HG02943 (cell line): ENCODE data around the gene ATPAF1.

Experiments
- ATAC-seq: cut with Tn5 transposase; IDR thresholded peaks from one replicate; pipeline ENCODE4 v1.9.1; 2021; ENCODE audit warnings: mild to moderate bottlenecking, low read depth, moderate library complexity; ENCODE audit not compliant: unreplicated experiment

ATPAF1 gene

DNA sequence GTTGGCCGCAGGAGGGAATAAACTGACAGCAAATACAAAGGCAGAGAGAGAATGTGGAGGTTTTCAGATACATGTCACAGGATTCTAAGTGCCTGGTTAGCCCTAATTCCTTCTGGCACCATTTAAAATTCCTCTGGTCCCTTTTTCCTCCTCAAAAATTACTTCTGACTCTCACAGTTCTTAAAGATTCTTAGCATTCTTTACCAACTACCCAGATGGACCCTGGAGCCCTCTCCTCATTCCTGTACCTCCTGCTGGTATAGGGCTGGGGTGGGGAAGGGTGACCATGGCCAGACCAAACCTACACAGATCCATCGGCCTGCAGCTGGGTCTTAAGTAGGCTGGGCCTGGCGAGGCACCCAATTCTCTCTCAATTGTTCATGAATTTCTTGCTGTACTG, 71.3 kb downstream of the ATPAF1 start:
- ATAC-seq = no peak

DNA sequence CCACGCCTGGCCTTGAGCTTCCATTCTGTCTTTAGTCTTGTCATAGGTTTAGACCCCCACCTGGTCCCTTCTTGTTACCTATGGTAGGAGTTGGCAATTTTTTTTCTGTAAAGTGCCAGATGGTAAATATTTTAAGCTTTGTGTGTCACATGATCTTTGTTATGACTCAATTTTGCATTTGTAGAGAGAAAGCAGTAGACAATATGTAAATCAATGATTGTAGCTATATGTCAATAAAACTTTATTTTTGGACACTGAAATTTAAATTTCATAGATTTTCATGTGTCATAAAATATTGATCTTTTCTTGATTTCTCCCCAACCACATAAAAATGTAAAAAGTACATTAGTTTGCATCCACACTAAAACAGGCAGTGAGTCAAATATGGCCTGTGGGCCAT, 72.1 kb downstream of the ATPAF1 start:
- ATAC-seq = no peak

DNA sequence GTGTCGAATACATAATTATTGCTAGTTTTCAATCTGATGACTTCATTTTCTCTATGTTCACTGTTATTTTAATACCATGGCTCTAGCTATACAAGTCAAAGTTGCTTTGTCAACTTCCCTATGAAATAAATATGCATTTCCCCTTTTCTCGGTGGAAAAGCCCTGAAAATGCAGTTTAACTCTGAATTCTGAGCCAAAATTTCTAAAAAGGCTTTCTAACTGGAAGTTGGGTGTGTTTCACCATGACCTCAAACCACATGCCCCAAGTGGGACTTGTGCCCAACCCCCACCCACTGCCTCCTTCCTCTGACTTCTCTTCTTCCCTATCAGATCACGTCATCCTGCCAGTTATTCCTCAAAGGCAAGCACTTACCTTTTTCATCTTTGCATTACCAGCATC, 73.0 kb downstream of the ATPAF1 start:
- no peak for ATAC-seq

DNA sequence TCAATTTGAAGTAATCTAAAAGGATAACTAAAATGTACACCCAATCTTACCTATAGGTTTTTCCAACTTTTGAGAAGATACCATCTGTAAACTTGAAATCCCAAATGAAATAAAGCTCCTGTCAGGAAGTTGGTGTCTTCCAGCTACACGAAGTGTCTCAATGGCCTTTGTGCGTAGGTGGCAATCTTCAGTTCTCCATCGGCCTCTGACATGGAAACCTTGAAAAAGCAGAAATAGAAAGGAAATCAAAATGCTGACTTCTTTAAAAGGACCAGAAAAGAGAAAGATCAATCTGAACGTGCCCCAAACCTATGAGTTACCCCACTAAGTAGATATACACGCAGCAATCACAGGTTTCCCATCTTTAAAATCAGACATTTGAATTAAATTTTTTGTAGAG, 74.1 kb downstream of the ATPAF1 start:
- no peak for ATAC-seq

DNA sequence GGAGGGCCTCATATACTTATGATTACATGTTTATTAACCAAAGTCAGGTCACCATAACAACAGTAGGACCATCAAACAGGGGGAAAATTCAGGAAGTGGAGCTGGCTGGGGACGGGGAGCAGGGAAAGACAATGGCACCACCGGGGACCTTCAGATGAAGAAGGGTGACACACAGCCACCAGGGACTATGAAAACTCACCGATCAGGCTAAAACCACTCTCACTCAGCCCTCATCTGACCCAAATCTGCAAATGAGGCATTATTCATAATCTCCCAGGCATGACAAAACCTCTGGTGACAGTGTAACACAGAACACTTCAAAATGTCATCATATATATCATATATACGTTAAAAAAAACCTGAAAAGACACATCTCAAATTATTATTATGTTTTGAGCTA, 75.3 kb downstream of the ATPAF1 start:
- ATAC-seq = no peak

DNA sequence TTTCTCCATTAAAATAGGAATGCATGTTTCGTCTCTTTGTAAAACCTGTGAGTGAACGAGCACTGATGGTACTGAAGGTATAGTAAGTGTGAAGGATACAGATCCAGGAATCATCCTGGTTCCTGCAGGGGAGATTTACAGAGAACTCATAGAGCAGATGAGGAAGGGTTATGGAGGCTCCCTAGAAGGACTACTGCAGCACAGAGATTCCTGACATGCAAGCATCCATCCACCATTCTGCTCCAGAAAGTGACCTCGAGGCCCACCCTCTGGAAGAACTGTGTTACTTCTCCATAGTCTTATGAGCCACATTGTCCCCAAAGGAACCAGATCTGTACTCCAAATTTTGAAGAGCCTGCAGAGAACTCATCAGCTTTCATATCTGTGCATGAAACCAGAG, 78.6 kb downstream of the ATPAF1 start:
- no peak for ATAC-seq

DNA sequence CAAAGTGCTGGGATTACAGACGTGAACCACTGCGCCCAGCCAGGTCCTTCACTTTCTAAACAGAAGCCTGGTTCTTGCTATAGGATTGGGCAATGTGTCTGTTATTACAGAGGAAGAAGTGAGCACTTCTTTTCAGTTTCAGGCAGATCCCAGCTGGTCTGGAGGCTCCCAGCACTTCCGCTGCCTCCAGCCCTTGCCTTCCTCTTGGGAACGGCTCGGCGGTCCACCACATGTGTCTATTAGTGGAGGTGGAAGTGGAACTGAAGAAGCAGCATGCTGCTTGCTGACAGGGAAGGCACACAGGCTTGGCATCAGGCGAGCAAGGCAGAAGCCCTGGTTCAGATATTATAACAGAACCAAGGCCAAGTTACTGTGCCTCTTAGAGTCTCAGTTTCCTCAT, 81.1 kb downstream of the ATPAF1 start:
- no peak for ATAC-seq

DNA sequence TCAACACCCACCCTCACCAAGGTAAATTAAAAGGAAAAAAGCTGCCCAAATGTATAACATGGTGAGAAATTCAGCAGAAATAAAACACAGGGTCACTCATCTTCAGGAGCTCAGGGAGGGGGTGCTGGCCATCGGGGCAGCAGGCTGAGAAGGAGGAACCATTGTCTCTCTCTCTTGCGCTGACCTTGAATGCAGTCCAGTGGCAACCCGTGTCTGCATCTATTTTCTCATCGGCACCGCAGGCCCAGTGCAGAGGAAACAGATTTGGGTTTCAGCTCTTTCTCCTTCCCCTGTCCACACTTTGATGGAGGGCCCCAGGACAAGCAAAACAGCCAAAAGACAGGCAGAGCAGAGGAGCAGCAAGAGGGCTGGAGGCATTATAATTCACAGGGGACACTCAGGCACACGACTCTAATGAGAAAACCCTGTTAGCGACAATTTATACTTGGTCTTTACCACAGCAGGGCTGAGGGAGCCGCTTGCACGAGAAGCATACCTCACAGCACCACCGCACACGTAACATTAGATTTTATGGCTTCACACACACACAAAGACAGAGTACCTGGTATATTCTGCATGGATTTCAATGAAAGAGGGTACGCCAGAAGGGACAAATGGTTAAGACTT, 82.7 kb downstream of the ATPAF1 start:
- no peak for ATAC-seq

DNA sequence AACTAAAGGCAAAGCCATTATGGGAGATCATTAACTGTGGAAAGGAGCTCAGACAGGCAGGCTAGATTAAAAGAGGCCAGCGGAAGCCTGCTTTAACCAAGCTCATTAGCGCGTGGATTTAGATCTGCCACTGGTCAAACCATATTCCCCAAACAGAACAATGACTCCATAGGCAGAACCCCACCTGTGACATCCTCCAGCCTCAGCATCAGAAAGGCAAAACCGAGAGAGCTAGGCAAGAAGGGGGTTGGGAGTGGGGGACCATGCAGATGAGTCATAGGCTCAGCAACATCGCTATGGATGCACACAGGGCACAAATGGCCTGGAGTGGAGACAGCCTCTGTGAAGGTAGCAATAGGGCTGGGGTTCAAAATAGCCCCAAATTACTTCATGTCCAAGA, 84.7 kb downstream of the ATPAF1 start:
- ATAC-seq = no peak

DNA sequence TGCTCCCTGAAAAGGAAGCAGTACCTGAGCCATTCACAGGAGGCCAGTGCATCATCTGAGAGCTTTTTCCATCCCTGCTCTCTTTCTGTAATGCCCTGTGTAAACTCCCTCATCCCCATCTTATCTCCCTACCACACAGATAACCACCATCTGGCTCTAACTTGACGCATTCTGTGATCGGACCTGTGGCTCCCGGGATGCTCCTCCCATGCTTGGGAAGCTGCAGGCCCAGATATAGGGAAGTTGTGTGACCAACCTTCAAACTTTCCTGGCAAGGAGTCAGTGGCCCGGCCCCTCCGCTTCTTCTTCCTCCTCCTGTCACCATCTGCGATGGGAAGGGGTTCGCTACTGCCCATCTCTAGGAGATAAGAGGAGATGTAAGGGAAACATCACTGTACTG, 85.2 kb downstream of the ATPAF1 start:
- ATAC-seq = no peak
